ENCODE measurements around the gene KLHL40.

Gene KLHL40

GRCh38 chr3:42703695-42704025 is 18.3 kb downstream of the KLHL40 start:
- no peak for DNase-seq (ENCODE audit: low read depth)

DNA sequence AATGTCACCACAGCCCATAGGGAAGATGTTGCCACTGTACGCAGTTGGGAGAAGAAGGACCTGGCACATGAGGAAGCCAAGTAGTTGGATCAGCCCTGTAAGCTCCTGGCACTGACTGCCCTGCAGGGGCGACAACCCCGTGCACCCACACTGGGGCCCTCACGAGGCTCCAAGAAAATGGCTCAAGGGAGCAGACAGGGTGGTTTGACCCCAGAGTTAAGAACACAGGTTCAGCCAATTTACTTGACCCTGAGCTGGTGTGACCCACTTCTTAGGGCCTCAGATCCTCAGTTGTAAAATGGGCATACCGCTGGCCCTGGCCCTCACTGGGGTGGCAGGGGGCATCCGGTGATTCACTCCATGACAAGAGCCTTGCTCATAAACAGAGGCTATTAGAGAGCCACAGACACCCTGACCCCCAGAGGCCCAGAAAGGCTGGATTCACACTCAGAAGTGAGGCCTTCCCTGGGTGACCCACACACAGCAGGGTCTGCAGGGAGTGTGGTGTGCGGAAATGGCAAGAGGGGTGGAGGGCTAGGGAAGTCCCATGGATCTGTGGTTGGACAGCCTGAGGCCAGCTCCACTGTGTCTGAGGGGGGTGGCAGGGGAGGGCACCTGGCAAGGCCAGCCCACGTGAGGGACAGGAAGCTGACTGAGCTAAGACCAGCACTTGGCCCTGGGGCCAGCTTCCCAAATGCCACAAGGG is 19.0 kb downstream of the KLHL40 start:
- DNase-seq (ENCODE audit: low read depth): no peak

- no peak for DNase-seq (ENCODE audit: low read depth)
These were observed 19.9 kb downstream of the KLHL40 start for GRCh38 chr3:42705058-42705767.

DNA sequence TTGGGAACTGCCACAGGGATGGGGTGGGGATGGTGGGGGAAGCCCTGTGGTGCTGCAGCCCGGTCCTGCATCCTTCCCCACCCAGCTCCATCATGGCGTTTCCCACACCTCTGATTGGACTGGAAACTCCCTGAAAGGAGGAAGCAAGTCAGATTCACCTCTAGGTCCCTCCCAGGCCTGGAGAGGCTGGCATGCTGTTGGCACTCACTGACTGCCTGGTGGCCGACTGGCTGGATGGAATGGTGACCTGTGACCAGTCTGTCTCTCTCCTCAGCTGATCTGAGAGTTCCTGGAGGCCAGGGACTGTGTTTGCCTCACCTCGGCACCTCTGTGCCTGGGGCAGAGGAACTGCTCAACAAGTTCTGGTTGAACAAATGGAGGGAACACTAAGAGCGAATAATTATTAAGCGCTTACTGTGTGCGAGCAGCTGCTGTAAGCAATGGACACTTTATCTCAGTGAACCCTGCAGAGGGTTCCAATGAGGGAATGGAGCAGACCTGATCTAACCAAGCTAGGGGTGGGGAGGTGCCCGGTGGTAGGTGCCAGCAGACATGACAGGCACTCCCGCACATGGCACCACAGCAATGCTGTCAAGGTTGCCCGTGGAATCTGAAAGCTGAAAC is 20.7 kb downstream of the KLHL40 start:
- no peak for DNase-seq (ENCODE audit: low read depth)

DNA sequence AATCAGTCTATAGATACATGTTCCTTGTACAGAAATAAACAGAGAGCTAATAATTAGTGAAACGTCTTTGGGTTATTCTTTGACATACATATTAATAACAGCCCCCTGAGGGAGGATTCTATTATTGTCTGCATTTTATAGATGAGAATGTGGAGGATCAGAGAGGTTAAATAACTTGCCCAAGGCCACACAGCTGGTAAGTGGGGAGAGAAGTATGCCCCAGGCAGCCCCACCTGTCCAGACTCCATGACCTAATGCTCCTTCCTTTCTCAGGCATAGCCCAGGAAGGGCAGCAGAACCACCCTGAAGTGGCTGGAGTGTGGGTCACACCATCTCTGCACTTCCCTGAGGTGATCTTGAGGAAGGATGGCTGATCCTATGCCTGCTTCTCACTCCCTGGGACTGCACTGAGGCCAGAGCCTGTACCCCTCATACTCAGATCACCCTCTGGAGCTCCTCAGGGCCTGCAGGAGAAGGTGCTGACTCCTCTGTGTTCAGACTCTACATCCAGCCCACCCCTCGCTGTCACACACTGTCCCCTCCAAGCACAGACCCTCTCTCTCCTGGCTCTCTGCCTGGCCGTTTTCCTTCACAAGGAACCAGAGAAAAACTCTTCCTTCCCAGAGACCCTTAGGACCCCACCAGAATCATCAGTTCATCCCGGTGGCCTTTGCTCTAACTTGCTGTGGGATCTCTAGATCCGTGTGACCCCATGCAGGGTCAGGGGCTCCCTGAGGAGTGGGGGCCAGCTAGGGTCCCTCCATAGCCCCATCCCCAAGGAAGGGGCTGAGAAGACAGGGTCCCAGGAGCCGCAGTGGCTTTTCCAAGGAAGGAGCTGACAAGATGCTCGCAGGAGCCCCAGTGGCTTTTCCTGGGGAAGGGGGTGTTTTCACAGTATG is 21.6 kb downstream of the KLHL40 start:
- no peak for DNase-seq (ENCODE audit: low read depth)

DNA sequence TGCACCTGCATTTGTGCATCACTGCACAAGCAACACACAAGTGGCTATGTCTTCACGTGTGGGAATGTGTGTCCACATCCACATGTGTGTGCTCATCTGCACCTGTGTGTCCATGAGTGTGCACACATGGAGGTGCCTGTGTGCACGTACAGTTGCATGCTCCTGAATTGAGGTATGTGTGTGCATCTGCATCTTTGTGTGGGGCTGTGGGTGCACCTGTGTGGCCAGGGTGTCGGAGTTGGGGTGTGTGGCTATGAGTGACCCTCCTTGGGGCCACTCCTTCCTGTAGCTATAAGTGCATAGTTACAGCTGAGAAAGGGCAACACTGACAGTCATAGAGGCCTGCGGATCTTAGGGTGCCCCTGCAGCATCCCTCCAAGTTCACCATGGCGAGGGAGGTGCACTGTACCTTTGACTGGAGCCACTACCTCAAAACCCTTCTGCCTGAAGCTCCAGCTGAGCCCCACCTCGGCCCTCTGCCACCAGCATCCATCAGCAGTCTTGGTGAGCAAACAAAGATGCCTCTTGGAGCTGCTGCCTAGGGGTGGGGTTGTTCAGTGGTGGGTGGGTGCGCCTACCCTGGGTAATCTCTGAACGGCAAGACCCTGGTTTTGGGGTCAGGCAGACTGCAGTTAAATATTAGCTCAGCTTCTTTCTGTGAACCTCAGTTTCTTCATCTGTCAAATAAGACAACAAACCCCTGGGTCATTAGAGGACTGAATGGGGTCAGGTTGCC is 22.5 kb downstream of the KLHL40 start:
- DNase-seq (ENCODE audit: low read depth): no peak

GRCh38 chr3:42708611-42709151 is 23.3 kb downstream of the KLHL40 start:
- no peak for DNase-seq (ENCODE audit: low read depth)

DNA sequence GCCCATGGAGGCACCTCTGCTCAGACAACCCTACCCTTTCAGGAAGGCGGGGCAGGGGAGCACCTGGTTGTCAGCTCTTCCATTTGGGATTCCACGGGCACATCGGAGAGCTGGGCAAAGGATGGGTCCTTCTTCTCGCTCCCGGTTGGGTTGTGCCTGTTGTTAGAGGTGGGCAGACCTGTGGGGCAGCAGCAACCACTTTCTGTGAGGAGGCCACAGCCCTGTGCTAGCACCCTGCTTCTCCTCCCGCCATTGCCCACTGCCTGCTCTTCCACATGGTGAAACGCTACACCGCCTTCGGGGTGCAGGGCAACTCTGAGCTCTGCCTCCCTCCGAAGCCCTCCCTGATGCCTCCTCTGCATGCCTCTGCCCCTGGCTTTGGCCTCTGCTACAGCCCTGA is 24.3 kb downstream of the KLHL40 start:
- DNase-seq (ENCODE audit: low read depth): no peak

- DNase-seq (ENCODE audit: low read depth): no peak
These were observed 25.1 kb downstream of the KLHL40 start for GRCh38 chr3:42710323-42711021.

GRCh38 chr3:42711491-42712343 is 26.4 kb downstream of the KLHL40 start:
- DNase-seq (ENCODE audit: low read depth): no peak

GRCh38 chr3:42712344-42712648 is 27.0 kb downstream of the KLHL40 start:
- DNase-seq (ENCODE audit: low read depth): no peak

GRCh38 chr3:42712688-42713372 is 27.5 kb downstream of the KLHL40 start:
- DNase-seq (ENCODE audit: low read depth): no peak

- DNase-seq (ENCODE audit: low read depth): no peak
These were observed 28.4 kb downstream of the KLHL40 start for GRCh38 chr3:42713747-42714146.

- no peak for DNase-seq (ENCODE audit: low read depth)
These were observed 29.0 kb downstream of the KLHL40 start for GRCh38 chr3:42714171-42714852.

GRCh38 chr3:42717306-42717705 is 32.0 kb downstream of the KLHL40 start:
- DNase-seq (ENCODE audit: low read depth): no peak

DNA sequence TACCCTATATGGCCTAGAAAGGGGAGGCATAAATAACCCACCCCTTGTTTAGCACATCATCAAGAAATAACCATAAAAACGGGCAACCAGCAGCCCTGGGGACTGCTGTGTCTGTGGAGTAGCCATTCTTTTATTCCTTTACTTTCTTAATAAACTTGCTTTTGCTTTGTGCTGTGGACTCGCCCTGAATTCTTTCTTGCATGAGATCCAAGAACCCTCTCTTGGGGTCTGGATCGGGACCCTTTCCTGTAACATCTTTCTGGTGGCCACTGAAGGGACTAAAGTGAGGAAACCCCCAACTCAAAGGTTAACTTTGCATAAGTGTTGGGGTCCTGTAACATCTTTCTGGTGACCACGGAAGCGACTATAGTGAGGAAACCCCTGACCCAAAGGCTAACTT is 33.0 kb downstream of the KLHL40 start:
- no peak for DNase-seq (ENCODE audit: low read depth)

DNA sequence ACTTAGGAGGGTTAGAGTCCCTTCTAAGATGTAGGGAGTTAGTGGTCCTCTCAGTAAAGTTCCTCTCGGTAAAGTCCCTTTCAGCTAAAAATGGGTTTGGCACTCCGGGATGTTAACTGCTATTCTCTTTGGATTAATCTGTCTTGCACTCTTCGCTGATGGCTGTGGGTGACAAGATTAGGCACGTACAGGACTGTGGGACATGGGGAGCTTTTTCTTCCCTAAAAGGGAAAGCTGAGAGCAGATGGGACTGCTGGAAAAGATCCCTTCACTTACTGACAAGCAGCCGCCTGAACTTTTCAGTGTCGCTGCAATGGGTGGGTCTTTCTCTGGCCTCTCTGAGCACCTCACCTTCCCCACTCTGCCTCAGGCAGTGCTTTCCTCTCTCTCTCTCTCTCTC is 33.7 kb downstream of the KLHL40 start:
- DNase-seq (ENCODE audit: low read depth): no peak

DNA sequence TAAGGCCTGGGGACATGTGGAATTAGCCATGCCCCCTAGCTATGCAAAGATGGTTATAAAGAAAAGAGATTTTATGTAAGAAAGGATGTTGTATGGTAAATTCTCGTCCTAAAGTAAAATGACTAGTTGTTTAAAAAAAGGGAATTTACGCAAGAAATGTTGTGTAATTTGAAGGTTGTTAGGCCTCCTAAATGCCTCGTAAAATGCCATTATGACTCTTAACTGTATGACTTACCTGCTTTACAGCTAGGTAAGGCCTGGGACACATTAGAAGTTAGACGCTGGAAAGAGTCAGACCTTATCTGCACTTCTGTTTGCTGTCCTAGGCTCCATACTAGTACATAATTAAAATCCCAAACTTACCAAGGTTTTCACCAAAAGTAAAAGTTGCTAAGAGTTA is 34.8 kb downstream of the KLHL40 start:
- DNase-seq (ENCODE audit: low read depth): no peak

- DNase-seq (ENCODE audit: low read depth): no peak
These were observed 36.4 kb downstream of the KLHL40 start for GRCh38 chr3:42721690-42722089.
